Skin of body (tissue), 2 donors: Measurements from ENCODE around the gene GRIA3. TPM values are rescaled to one million over a fixed set of nuclear protein-coding genes. Genes with fewer than 3 reads are reported as not detected.
A peak's percentile ranks its signal among the peaks of the same experiment; 100 is the strongest.

Source experiments
- DNase-seq: peaks from one replicate; lab custom pipeline; 2025; lab: John Stamatoyannopoulos, UW
- total RNA-seq: library from RNA; depleted of rRNA; stranded (reverse); fragments of >200 nt; gene quantifications from one replicate; pipeline ENCODE4 v1.2.3, GENCODE V29; 2014

Gene GRIA3
- total RNA-seq, result 7.3 TPM

GRCh38 chrX:123184219-123184865, at the start of gene GRIA3:
Gene GRIA3, plus strand, starts transcription at chrX:123184278. Its CDS starts 258 bp downstream, at chrX:123184536.
- peak; percentile 20 for DNase-seq

- no peak for DNase-seq
Measured at GRCh38 chrX:123138473-123138872, 45.6 kb upstream of the GRIA3 start.

- no peak for DNase-seq
Measured at GRCh38 chrX:123140454-123140853, 43.6 kb upstream of the GRIA3 start.

GRCh38 chrX:123140904-123141303, 43.2 kb upstream of the GRIA3 start:
- DNase-seq, result no peak

- DNase-seq, result no peak
Measured at GRCh38 chrX:123153846-123154335, 30.2 kb upstream of the GRIA3 start.

- no peak for DNase-seq
Measured at GRCh38 chrX:123155327-123155726, 28.8 kb upstream of the GRIA3 start.

GRCh38 chrX:123157586-123157985, 26.5 kb upstream of the GRIA3 start:
- no peak for DNase-seq

- no peak for DNase-seq
Measured at GRCh38 chrX:123159403-123159802, 24.7 kb upstream of the GRIA3 start.

GRCh38 chrX:123167621-123168020, 16.5 kb upstream of the GRIA3 start:
- DNase-seq, result no peak

GRCh38 chrX:123169247-123169901, 14.7 kb upstream of the GRIA3 start:
- no peak for DNase-seq

- no peak for DNase-seq
Measured at GRCh38 chrX:123170546-123170945, 13.5 kb upstream of the GRIA3 start.

- DNase-seq, result no peak
Measured at GRCh38 chrX:123171781-123172180, 12.3 kb upstream of the GRIA3 start.

- no peak for DNase-seq
Measured at GRCh38 chrX:123172869-123173268, 11.2 kb upstream of the GRIA3 start.

GRCh38 chrX:123173833-123174232, 10.2 kb upstream of the GRIA3 start:
- DNase-seq, result no peak

GRCh38 chrX:123175366-123176122, 8.5 kb upstream of the GRIA3 start:
- no peak for DNase-seq

- no peak for DNase-seq
Measured at GRCh38 chrX:123181233-123181914, 2.7 kb upstream of the GRIA3 start.

GRCh38 chrX:123184866-123185276, 793 bp downstream of the GRIA3 start:
- no peak for DNase-seq

- peak; percentile 3 for DNase-seq
Measured at GRCh38 chrX:123185721-123186120, 1.6 kb downstream of the GRIA3 start.

GRCh38 chrX:123186801-123187200, 2.7 kb downstream of the GRIA3 start:
- DNase-seq, result peak; percentile 19

- DNase-seq, result no peak
Measured at GRCh38 chrX:123188081-123188480, 4.0 kb downstream of the GRIA3 start.

- DNase-seq, result no peak
Measured at GRCh38 chrX:123189338-123189737, 5.3 kb downstream of the GRIA3 start.

GRCh38 chrX:123190096-123190495, 6.0 kb downstream of the GRIA3 start:
- DNase-seq, result no peak
